Measurements from ENCODE around the gene GPR137.
A peak's percentile ranks its signal among the peaks of the same experiment; 100 is the strongest.
"Not testable (repeated sequence)": the region's sequence is repeated elsewhere in the genome, so short reads cannot be mapped to it uniquely, and the experiment has no call there.

The GPR137 gene

DNA sequence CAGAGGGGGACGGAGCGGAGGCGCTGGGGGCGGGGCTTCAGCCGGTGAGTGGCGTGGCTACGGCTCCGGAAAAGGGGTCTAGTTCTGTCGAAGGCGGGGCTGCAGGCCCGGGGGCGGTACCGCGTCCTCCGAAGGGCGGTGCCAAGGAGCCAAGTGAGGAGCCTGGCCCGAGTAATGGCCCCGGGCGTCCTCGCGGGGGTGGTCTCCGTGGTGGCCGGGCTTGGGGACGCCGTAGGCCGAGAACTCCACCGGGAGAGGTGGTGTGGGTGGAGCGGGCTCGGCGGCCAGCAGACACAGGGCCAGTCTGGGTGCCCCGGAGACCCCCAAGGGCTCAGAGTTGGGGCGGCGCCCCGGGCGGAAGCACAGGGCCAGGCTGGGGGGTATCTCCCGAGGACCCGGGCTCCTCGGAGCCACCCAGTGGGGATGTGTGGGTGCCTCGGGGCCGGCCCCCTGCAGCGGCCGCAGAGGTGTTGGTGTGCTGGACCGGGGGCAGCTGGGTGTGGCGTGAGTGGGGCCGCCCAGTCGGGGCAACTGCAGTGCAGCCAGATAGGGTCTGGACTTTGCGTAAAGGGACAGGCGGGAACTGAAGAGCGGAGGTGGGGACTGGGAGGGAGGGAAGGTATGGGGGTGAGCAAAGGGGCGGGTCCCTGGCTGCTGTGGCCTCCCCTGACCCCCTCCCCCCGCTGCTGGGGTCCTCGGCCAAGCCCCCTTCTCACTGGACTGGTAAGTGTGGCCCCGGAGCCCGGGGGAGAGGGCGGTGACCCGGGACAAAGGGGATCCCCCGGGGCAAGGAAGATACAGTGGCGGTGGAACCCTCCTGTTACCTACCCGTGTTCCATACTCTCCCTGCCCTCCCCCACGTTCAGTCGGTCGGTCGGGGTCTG is 43.9 kb upstream of the GPR137 start:
- H3K36me3 ChIP-seq (ENCODE audit: insufficient read depth, low read length) = peaks cover 9% of the 10 kb centered on the region; the same call in 1 of the 2 replicates
- H3K9me3 ChIP-seq (ENCODE audit: low read depth, low read length) = no peaks in the 10 kb centered on the region
- peak overlapping the region; percentile 80 for H3K9ac ChIP-seq (ENCODE audit: insufficient read length)
- peak; percentile 91 for DNase-seq (ENCODE audit: low read depth, low spot score)
- peak; percentile 61; the same call in 1 of the 2 replicates for TF ChIP-seq POLR2AphosphoS5 (IDR thresholded peaks at IDR 0.05; ENCODE audit: borderline replicate concordance, low read depth, low read length)
- no peak for TF ChIP-seq FOXP2 (optimal IDR thresholded peaks at IDR 0.05; ENCODE audit: control extremely low read depth, extremely low read length, insufficient read depth)
- H3K27ac ChIP-seq = no peak overlapping the region; the same call in 1 of the 2 replicates
- H3K4me3 ChIP-seq = peak overlapping the region; percentile 99

DNA sequence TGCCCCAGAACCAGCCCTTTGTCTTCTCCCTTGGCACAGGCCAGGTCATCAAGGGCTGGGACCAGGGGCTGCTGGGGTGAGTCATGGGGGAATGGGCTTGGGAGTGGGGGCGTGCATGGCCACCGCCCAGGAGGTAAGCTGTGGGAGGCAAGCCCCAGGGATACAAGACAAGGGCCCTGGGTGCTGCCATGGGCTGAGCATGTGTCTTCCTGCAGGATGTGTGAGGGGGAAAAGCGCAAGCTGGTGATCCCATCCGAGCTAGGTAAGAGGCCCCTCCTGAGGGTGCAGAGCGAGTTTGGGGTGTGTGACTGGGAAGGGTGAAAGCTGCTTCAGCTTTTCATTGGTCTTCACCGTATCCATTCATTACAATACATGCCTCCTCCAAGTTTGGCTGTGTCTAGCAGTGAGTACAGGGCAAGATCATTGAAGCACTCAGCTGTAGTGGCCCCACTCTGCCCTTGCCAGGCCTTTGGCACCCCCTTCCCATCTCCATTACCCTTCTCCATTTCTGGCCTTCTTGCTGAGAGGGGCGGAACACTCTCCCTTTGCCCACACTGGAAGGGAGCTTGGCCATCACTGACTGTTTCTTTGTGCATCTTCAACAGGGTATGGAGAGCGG is 42.3 kb upstream of the GPR137 start:
- no peak overlapping the region for H3K9ac ChIP-seq (ENCODE audit: insufficient read length)
- no peaks in the 10 kb centered on the region for H3K9me3 ChIP-seq (ENCODE audit: low read depth, low read length)
- no peak overlapping the region for H3K4me3 ChIP-seq
- DNase-seq (ENCODE audit: low read depth, low spot score) = no peak
- peaks cover 4% of the 10 kb centered on the region; the same call in 1 of the 2 replicates for H3K36me3 ChIP-seq (ENCODE audit: insufficient read depth, low read length)
- no peak for TF ChIP-seq FOXP2 (optimal IDR thresholded peaks at IDR 0.05; ENCODE audit: control extremely low read depth, extremely low read length, insufficient read depth)
- TF ChIP-seq POLR2AphosphoS5 (IDR thresholded peaks at IDR 0.05; ENCODE audit: borderline replicate concordance, low read depth, low read length) = peak; percentile 14
- TF ChIP-seq EZH2 (IDR thresholded peaks at IDR 0.05) = no peak
- peak overlapping the region; percentile 42; the same call in 1 of the 2 replicates for H3K27ac ChIP-seq

GRCh38 chr11:64244107-64244506 is 41.5 kb upstream of the GPR137 start:
- peaks cover 4% of the 10 kb centered on the region; the same call in 1 of the 2 replicates for H3K36me3 ChIP-seq (ENCODE audit: insufficient read depth, low read length)
- H3K9ac ChIP-seq (ENCODE audit: insufficient read length) = no peak overlapping the region
- TF ChIP-seq FOXP2 (optimal IDR thresholded peaks at IDR 0.05; ENCODE audit: control extremely low read depth, extremely low read length, insufficient read depth) (no peak), EZH2 (IDR thresholded peaks at IDR 0.05) (no peak), POLR2AphosphoS5 (IDR thresholded peaks at IDR 0.05; ENCODE audit: borderline replicate concordance, low read depth, low read length) (no peak; the same call in 1 of the 2 replicates)
- H3K4me3 ChIP-seq = no peak overlapping the region
- DNase-seq (ENCODE audit: low read depth, low spot score) = no peak
- peak overlapping the region; percentile 25; the same call in 1 of the 2 replicates for H3K27ac ChIP-seq
- no peaks in the 10 kb centered on the region for H3K9me3 ChIP-seq (ENCODE audit: low read depth, low read length)

DNA sequence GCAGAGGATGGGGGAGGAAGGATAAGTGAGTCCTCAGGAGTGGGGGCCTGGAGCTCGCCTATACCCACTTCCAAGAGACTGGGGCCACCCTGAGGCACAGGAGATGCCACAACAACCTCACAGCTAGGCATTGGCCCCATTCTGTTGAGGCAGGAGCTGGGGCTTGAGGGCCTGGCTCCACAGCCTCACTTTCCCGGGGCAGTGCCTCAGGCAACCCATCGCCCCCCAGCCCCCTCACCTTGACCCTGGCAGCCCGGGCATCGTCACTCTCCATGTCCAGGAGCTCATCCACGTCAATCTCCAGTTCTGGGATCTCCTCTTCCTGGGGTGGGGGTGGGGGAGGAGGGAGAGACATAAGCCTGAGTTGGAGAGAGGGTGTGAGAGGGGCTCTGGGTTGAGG is 40.7 kb upstream of the GPR137 start:
- Histone ChIP-seq H3K4me3 (peak overlapping the region; percentile 99), H3K9ac (ENCODE audit: insufficient read length) (peak overlapping the region; percentile 92), H3K9me3 (ENCODE audit: low read depth, low read length) (no peaks in the 10 kb centered on the region), H3K36me3 (ENCODE audit: insufficient read depth, low read length) (peaks cover 4% of the 10 kb centered on the region; the same call in 1 of the 2 replicates), H3K27ac (peak overlapping the region; percentile 25; the same call in 1 of the 2 replicates)
- no peak for TF ChIP-seq FOXP2 (optimal IDR thresholded peaks at IDR 0.05; ENCODE audit: control extremely low read depth, extremely low read length, insufficient read depth)
- peak; percentile 39; the same call in 1 of the 2 replicates for TF ChIP-seq POLR2AphosphoS5 (IDR thresholded peaks at IDR 0.05; ENCODE audit: borderline replicate concordance, low read depth, low read length)
- no peak for TF ChIP-seq EZH2 (IDR thresholded peaks at IDR 0.05)
- no peak for DNase-seq (ENCODE audit: low read depth, low spot score)

DNA sequence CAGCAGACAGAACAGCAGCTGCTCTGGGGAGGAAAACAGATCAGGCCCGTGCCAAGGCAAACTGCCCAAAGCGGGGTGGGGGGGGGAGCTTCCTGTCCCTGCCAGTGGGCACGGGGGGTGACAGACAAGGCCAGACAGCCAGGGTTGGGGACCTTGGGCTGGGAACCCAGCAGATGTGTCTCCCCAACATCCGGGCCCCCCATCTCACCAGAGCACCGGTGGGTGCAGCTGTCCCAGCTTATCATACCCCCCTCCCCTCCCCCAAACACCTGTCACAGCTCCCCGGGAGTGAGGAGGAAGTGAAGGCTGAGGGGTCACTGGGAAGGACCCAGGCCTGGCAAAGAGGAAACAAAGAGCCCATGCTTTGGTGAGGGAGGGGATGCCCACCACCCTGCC is 40.2 kb upstream of the GPR137 start:
- Histone ChIP-seq H3K4me3 (peak overlapping the region; percentile 99), H3K9me3 (ENCODE audit: low read depth, low read length) (no peaks in the 10 kb centered on the region), H3K36me3 (ENCODE audit: insufficient read depth, low read length) (peaks cover 4% of the 10 kb centered on the region; the same call in 1 of the 2 replicates), H3K9ac (ENCODE audit: insufficient read length) (peak overlapping the region; percentile 92), H3K27ac (peak overlapping the region; percentile 25; the same call in 1 of the 2 replicates)
- TF ChIP-seq EZH2 (IDR thresholded peaks at IDR 0.05) = no peak
- TF ChIP-seq POLR2AphosphoS5 (IDR thresholded peaks at IDR 0.05; ENCODE audit: borderline replicate concordance, low read depth, low read length) = no peak
- no peak for TF ChIP-seq FOXP2 (optimal IDR thresholded peaks at IDR 0.05; ENCODE audit: control extremely low read depth, extremely low read length, insufficient read depth)
- DNase-seq (ENCODE audit: low read depth, low spot score) = no peak

- no peak for TF ChIP-seq FOXP2 (optimal IDR thresholded peaks at IDR 0.05; ENCODE audit: control extremely low read depth, extremely low read length, insufficient read depth)
- TF ChIP-seq EZH2 (IDR thresholded peaks at IDR 0.05) = no peak
- no peak for TF ChIP-seq POLR2AphosphoS5 (IDR thresholded peaks at IDR 0.05; ENCODE audit: borderline replicate concordance, low read depth, low read length)
- no peak for DNase-seq (ENCODE audit: low read depth, low spot score)
- H3K9ac ChIP-seq (ENCODE audit: insufficient read length) = peak overlapping the region; percentile 92
- peaks cover 4% of the 10 kb centered on the region; the same call in 1 of the 2 replicates for H3K36me3 ChIP-seq (ENCODE audit: insufficient read depth, low read length)
- H3K27ac ChIP-seq = 0 out of 2 replicates have a peak overlapping the region, but pooled peaks have one; percentile 50
- H3K4me3 ChIP-seq = peak overlapping the region; percentile 99
- no peaks in the 10 kb centered on the region for H3K9me3 ChIP-seq (ENCODE audit: low read depth, low read length)
Measured at GRCh38 chr11:64245797-64246620, 39.6 kb upstream of the GPR137 start.

DNA sequence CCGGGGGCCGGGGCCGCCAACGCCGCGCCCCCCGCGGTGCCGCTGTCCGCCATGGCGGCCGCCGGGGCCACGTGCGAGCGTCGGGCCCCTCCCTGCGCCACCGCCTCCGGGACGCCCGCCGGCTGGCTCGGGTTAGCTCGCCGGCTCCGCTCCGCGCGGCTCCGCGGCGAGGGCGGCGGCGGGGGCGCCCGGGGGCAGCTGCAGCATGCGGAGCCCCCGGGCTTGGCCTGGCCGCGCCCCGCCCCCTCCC is 39.1 kb upstream of the GPR137 start:
- not testable (repeated sequence) for DNase-seq (ENCODE audit: low read depth, low spot score); H3K9me3 ChIP-seq (ENCODE audit: low read depth, low read length); H3K9ac ChIP-seq (ENCODE audit: insufficient read length); H3K27ac ChIP-seq; H3K36me3 ChIP-seq (ENCODE audit: insufficient read depth, low read length)
- H3K4me3 ChIP-seq = peak overlapping the region; percentile 99

All from SK-N-MC (cell line).